Measurements from ENCODE around the gene HS3ST5.

DNA sequence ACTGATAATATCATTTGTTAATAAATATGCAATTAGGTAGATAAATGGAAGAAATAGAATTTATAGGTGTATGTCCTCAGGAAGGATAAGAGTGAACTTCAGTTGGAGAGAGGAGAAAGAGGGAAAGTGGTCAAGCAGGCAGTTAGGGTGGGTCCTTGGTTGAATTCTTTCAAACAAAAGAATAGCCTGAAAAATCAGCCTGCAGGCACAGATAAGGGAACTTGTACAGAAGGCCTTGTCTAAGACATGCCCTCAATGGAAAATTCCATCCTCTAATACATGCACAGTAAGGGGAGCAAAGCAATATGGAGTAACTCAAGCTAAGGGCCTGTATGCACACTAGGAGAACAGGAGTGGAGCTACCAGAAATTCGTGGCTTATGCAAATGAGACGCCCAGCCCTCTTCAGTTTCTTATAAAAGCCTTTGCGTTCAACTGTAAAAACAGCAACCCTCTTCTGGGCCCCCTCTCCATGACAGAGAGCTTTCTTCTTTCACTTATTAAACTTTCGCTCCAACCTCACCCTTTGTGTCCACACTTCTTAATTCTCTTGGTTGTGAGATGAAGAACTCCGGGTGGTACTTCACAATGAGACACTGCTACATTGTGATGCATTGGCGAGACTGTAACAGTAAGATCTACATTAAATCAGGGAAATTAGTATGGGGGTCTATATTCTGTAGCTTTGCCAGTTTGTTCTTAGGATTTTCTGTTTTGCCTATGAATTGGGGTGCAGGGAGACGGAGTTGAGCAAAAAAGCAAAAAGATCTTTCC, 147.0 kb downstream of the HS3ST5 start:
- TF ChIP-seq, protein P1, sequence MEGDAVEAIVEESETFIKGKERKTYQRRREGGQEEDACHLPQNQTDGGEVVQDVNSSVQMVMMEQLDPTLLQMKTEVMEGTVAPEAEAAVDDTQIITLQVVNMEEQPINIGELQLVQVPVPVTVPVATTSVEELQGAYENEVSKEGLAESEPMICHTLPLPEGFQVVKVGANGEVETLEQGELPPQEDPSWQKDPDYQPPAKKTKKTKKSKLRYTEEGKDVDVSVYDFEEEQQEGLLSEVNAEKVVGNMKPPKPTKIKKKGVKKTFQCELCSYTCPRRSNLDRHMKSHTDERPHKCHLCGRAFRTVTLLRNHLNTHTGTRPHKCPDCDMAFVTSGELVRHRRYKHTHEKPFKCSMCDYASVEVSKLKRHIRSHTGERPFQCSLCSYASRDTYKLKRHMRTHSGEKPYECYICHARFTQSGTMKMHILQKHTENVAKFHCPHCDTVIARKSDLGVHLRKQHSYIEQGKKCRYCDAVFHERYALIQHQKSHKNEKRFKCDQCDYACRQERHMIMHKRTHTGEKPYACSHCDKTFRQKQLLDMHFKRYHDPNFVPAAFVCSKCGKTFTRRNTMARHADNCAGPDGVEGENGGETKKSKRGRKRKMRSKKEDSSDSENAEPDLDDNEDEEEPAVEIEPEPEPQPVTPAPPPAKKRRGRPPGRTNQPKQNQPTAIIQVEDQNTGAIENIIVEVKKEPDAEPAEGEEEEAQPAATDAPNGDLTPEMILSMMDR (conservative IDR thresholded peaks at IDR 0.05), result no peak
- TF ChIP-seq EZH2 (IDR thresholded peaks at IDR 0.05; ENCODE audit: low read depth), result no peak

All from PC-9 (cell line).